Endothelial cell of umbilical vein (primary cell): Measurements from ENCODE around the gene XPNPEP1.

Source experiments
- EZH2 ChIP-seq: IDR thresholded peaks from 2 replicates; pipeline ENCODE4 v1.6.1; 2012; ENCODE audit warnings: borderline replicate concordance, low read depth, mild to moderate bottlenecking, moderate library complexity, low read length, inconsistent platforms; ENCODE audit not compliant: severe bottlenecking
- MAX ChIP-seq: IDR thresholded peaks from 2 replicates; pipeline ENCODE4 v1.6.1; 2011; ENCODE audit not compliant: insufficient read depth, insufficient read length
- POLR2A ChIP-seq: IDR thresholded peaks from 2 replicates; pipeline ENCODE4 v1.6.1; 2012; ENCODE audit warnings: low read depth, mild to moderate bottlenecking, control low read depth, low read length
- POLR2AphosphoS5 ChIP-seq: IDR thresholded peaks from 2 replicates; pipeline ENCODE4 v1.6.1; 2012; ENCODE audit warnings: low read depth, mild to moderate bottlenecking, control low read depth, low read length, moderate library complexity; ENCODE audit not compliant: insufficient read depth
- TF ChIP-seq, protein P1 (sequence below), 2 donors: IDR thresholded peaks; 1 replicate in 1 of 2; 2 replicates in 1 of 2; pipeline ENCODE4 v1.5.1; 2011; ENCODE audit warnings: low read length in 2 of 2, mild to moderate bottlenecking in 2 of 2, moderate library complexity in 2 of 2, control low read depth in 1 of 2, inconsistent platforms in 1 of 2, low read depth in 1 of 2; ENCODE audit not compliant: insufficient read depth in 1 of 2; ENCODE audit errors: extremely low read depth in 1 of 2

DNA sequence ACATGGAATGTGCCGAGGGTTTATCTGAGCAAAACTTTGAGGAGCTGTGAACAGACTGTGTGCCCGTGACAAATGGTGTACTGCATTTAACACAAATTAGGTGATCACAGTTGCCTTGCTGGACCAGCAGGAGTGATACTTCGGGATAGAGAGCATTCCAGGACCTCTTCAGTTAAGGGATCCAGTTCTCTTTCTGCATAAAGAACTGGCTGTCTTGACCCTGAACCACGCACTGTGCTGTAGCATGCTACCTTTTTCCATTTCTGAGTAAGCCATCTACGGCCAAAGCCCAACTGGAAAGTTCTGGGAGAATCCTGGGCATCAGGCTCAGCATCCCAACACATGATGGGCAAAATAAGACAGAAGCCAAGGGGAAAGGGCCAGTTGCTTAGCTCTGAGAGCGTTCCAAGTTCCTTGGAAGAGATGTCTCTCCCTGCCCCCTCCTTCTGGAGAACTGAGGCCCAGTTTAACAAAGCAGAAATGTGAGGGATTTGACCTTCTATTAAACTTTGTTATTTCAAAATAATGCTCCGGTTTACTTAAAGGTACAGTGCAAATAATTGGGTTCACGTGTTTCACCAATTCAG is 46.5 kb upstream of the XPNPEP1 start:
- no peak for TF ChIP-seq EZH2
- TF ChIP-seq, protein P1, sequence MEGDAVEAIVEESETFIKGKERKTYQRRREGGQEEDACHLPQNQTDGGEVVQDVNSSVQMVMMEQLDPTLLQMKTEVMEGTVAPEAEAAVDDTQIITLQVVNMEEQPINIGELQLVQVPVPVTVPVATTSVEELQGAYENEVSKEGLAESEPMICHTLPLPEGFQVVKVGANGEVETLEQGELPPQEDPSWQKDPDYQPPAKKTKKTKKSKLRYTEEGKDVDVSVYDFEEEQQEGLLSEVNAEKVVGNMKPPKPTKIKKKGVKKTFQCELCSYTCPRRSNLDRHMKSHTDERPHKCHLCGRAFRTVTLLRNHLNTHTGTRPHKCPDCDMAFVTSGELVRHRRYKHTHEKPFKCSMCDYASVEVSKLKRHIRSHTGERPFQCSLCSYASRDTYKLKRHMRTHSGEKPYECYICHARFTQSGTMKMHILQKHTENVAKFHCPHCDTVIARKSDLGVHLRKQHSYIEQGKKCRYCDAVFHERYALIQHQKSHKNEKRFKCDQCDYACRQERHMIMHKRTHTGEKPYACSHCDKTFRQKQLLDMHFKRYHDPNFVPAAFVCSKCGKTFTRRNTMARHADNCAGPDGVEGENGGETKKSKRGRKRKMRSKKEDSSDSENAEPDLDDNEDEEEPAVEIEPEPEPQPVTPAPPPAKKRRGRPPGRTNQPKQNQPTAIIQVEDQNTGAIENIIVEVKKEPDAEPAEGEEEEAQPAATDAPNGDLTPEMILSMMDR (IDR thresholded peaks at IDR 0.05; ENCODE audit: extremely low read depth in 1 of 2, insufficient read depth in 1 of 2, low read depth in 1 of 2, low read length in 2 of 2), result no peak
- no peak for TF ChIP-seq POLR2A
- TF ChIP-seq MAX, result no peak
- TF ChIP-seq POLR2AphosphoS5, result no peak
